A673 (cell line): Measurements from ENCODE around the gene ADCY5. TPM values are rescaled to one million over a fixed set of nuclear protein-coding genes. Genes with fewer than 3 reads are reported as not detected.

ENCODE experiments used
- BruUV-seq: library from RNA; stranded (reverse); fragments of 400-500 nt; replicated peaks from 2 replicates; lab custom pipeline; 2021; lab: Mats Ljungman, UMichigan
- CTCF ChIA-PET: fragments of 300-600 bp; sonication (Branson Sonifier 250); formaldehyde crosslinking; loops from one replicate; lab custom pipeline; 2022; ENCODE audit warnings: antibody characterized with exemption; lab: Charles Lee
- POLR2A ChIA-PET: fragments of 300-600 bp; sonication (Branson Sonifier 250); formaldehyde crosslinking; loops from one replicate; lab custom pipeline; 2022; ENCODE audit warnings: antibody characterized with exemption; ENCODE audit not compliant: low non-redundant PET; lab: Charles Lee
- DNase-seq: peaks from one replicate; pipeline ENCODE4 v3.0.0-alpha.2; 2015; ENCODE audit warnings: low spot score
- H3K27ac ChIP-seq: fragments of 200-600 bp; sonication (generic); 2 replicates; pipeline ENCODE4 v1.5.1; 2016; ENCODE audit warnings: mixed run types, low read depth, mild to moderate bottlenecking, mixed read lengths, antibody characterized with exemption, low read length; ENCODE audit not compliant: poor library complexity, severe bottlenecking
- H3K27me3 ChIP-seq: fragments of 200-600 bp; sonication (generic); replicated peaks from 2 replicates; pipeline ENCODE4 v1.6.1; 2017; ENCODE audit warnings: mixed run types, low read depth, mild to moderate bottlenecking, mixed read lengths, antibody characterized with exemption, low read length; ENCODE audit not compliant: insufficient read depth, poor library complexity
- H3K36me3 ChIP-seq: fragments of 200-600 bp; sonication (generic); 2 replicates; pipeline ENCODE4 v1.6.1; 2016; ENCODE audit warnings: mixed run types, mild to moderate bottlenecking, mixed read lengths, antibody characterized with exemption, low read length; ENCODE audit not compliant: insufficient read depth, poor library complexity, severe bottlenecking
- H3K4me1 ChIP-seq: fragments of 200-600 bp; sonication (generic); 2 replicates; pipeline ENCODE4 v1.6.1; 2017; ENCODE audit warnings: mixed run types, mild to moderate bottlenecking, mixed read lengths, antibody characterized with exemption, low read length; ENCODE audit not compliant: insufficient read depth, poor library complexity, severe bottlenecking
- H3K4me3 ChIP-seq: fragments of 200-600 bp; sonication (generic); 2 replicates; pipeline ENCODE4 v1.5.1; 2016; ENCODE audit warnings: low read depth, mixed run types, mild to moderate bottlenecking, mixed read lengths, low read length; ENCODE audit not compliant: poor library complexity, severe bottlenecking
- H3K9me3 ChIP-seq: fragments of 200-600 bp; sonication (generic); 2 replicates; pipeline ENCODE4 v1.6.1; 2016; ENCODE audit warnings: mixed run types, low read depth, mild to moderate bottlenecking, mixed read lengths, antibody characterized with exemption, low read length; ENCODE audit not compliant: poor library complexity, severe bottlenecking
- CTCF ChIP-seq: fragments of 300-800, 200-600 bp; sonication (generic); conservative IDR thresholded peaks from 2 replicates; pipeline ENCODE4 v1.5.1; 2017; ENCODE audit warnings: low read depth, mild to moderate bottlenecking, antibody characterized with exemption, low read length, moderate library complexity, mixed read lengths
- EZH2 ChIP-seq: fragments of 200-600 bp; sonication (generic); IDR thresholded peaks from 2 replicates; pipeline ENCODE4 v1.6.1; 2017; ENCODE audit warnings: borderline replicate concordance, low read depth, mild to moderate bottlenecking, mixed read lengths, antibody characterized with exemption, low read length; ENCODE audit not compliant: poor library complexity, severe bottlenecking
- intact Hi-C: fragments of 100-400 bp; cut with micrococcal nuclease; formaldehyde crosslinking; loops from one replicate; pipeline ENCODE4 v1.10.0; 2022; ENCODE audit not compliant: unreplicated experiment
- total RNA-seq: library from RNA; stranded (reverse); gene quantifications from 2 replicates; pipeline ENCODE4 v1.2.3, GENCODE V29; 2021

Gene ADCY5
- total RNA-seq, 1 experiment from 2014 or later = 0.21 TPM

- no TSS peak for BruUV-seq
- TF ChIP-seq CTCF (no peak), EZH2 (no peak)
Measured at GRCh38 chr3:123263941-123264340, 184.9 kb downstream of the ADCY5 start.

DNA sequence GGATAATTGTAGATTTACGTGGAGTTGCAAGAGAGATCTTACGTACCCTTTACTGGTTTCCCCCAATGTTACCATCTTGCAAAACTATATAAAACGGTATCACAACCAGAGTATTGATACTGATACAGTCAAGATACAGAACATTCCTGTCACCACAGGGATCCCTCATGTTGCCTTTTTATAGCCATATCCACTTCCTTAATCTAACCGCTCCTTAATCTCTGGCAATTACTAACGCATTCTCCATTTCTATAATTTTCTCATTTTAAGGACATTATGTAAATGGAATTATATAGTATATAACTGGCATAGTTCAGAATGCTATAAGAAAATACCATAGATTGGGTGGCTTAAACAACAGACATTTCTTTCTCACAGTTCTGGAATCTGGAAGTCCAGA lies 186.0 kb downstream of the ADCY5 start:
- Histone ChIP-seq H3K27me3 (no peaks in the 10 kb centered on the region), H3K9me3 (peaks cover 8% of the 10 kb centered on the region), H3K27ac (no peak overlapping the region), H3K4me3 (no peak overlapping the region), H3K36me3 (no peaks in the 10 kb centered on the region), H3K4me1 (peaks cover 22% of the 10 kb centered on the region)
- ChIA-PET POLR2A (no interaction called here), CTCF (no interaction called here)
- DNase-seq = peak; percentile 59
- BruUV-seq = no TSS peak
- TF ChIP-seq CTCF = no peak
- intact Hi-C loops = loop anchor here (5.0 to 10.0 kb wide), 3 partner anchors 321 to 868 kb away; no protein-coding TSS in a partner anchor

More at GRCh38 chr3:123263941-123264340, 184.9 kb downstream of the ADCY5 start:
- Histone ChIP-seq H3K9me3 (peaks cover 8% of the 10 kb centered on the region), H3K27me3 (no peaks in the 10 kb centered on the region), H3K4me1 (peaks cover 22% of the 10 kb centered on the region), H3K27ac (no peak overlapping the region), H3K36me3 (no peaks in the 10 kb centered on the region), H3K4me3 (no peak overlapping the region)
- intact Hi-C loops = loop anchor here (5.0 to 10.0 kb wide), 3 partner anchors 322 to 869 kb away; no protein-coding TSS in a partner anchor
- no peak for DNase-seq
- ChIA-PET POLR2A (no interaction called here), CTCF (no interaction called here)

GRCh38 chr3:123262226-123262625 lies 186.7 kb downstream of the ADCY5 start:
- BruUV-seq = no TSS peak
- intact Hi-C loops = loop anchor here (5.0 to 10.0 kb wide), 3 partner anchors 320 to 867 kb away; no protein-coding TSS in a partner anchor

More at GRCh38 chr3:123262226-123262625, 186.7 kb downstream of the ADCY5 start:
- Histone ChIP-seq H3K36me3 (no peaks in the 10 kb centered on the region), H3K4me3 (no peak overlapping the region), H3K9me3 (peaks cover 8% of the 10 kb centered on the region), H3K4me1 (peaks cover 22% of the 10 kb centered on the region), H3K27me3 (no peaks in the 10 kb centered on the region), H3K27ac (no peak overlapping the region)
- TF ChIP-seq CTCF = no peak
- TF ChIP-seq EZH2 = no peak
- ChIA-PET CTCF (no interaction called here), POLR2A (no interaction called here)
- no peak for DNase-seq
